Heart right ventricle (tissue), 16 donors: ENCODE results near the gene LSS. TPM values are rescaled to one million over a fixed set of nuclear protein-coding genes. Genes with fewer than 3 reads are reported as not detected.
"Not testable (repeated sequence)": the region's sequence is repeated elsewhere in the genome, so short reads cannot be mapped to it uniquely, and the experiment has no call there.

Experiments
- ATAC-seq, 8 donors: fragments of 200-7000 bp; cut with Tn5 transposase; one replicate each; pipeline ENCODE4 v1.9.1; 2020; ENCODE audit warnings: mild to moderate bottlenecking in 8 of 8, moderate library complexity in 8 of 8, moderate number of reproducible peaks in 1 of 8
- DNase-seq, 2 donors: peaks; one replicate each; pipeline ENCODE4 v3.0.0-alpha.2; 2020
- H3K27ac ChIP-seq, 10 donors: fragments of 200-600 bp; sonication (generic) in 2 of 10; one replicate each; pipeline versions ENCODE4 v1.5.0 to v1.8.0; 2020 to 2022; ENCODE audit warnings: mild to moderate bottlenecking in 3 of 10
- H3K27me3 ChIP-seq, 7 donors: fragments of 200-600 bp; one replicate each; pipeline ENCODE4 v1.8.0; 2021 to 2022; ENCODE audit warnings: mild to moderate bottlenecking in 2 of 7
- H3K36me3 ChIP-seq, 9 donors: fragments of 200-600 bp; sonication (generic) in 1 of 9; one replicate each; pipeline versions ENCODE4 v1.5.0 to v1.8.0; 2020 to 2022; ENCODE audit warnings: mild to moderate bottlenecking in 2 of 9
- H3K4me1 ChIP-seq, 9 donors: fragments of 200-600 bp; sonication (generic) in 1 of 9; one replicate each; pipeline versions ENCODE4 v1.5.0 to v1.8.0; 2020 to 2022; ENCODE audit warnings: mild to moderate bottlenecking in 4 of 9
- H3K4me3 ChIP-seq, 10 donors: fragments of 200-600 bp; sonication (generic) in 2 of 10; one replicate each; pipeline versions ENCODE4 v1.5.0 to v1.8.0; 2020 to 2022; ENCODE audit warnings: mild to moderate bottlenecking in 7 of 10, moderate library complexity in 2 of 10
- H3K9me3 ChIP-seq, 11 donors: fragments of 200-600 bp in 10 of 11; sonication (generic) in 2 of 11; one replicate each; pipeline versions ENCODE4 v1.5.0 to v1.8.0; 2013 to 2022; ENCODE audit warnings: mild to moderate bottlenecking in 2 of 11, control low read depth in 1 of 11, moderate library complexity in 1 of 11
- CTCF ChIP-seq, 9 donors: fragments of 200-600 bp; sonication (generic) in 2 of 9; IDR thresholded peaks; one replicate each; pipeline versions ENCODE4 v1.5.0 to v1.8.0; 2021 to 2022; ENCODE audit warnings: antibody characterized with exemption in 9 of 9, mild to moderate bottlenecking in 5 of 9, moderate library complexity in 1 of 9
- WGBS, 2 donors: extraction: QIAGEN DNeasy Blood & Tissue Kit; methylation state at CpG; one replicate each; pipeline ENCODE4 v1.1.7; 2013; ENCODE audit warnings: inconsistent platforms in 1 of 2; 5-methylcytosine and 5-hydroxymethylcytosine counted together
- intact Hi-C, 10 donors: fragments of 100-400 bp; cut with DNase I; formaldehyde crosslinking; loops; one replicate each; pipeline versions ENCODE4 v1.11.1 to v1.14.2; 2022
- polyA plus RNA-seq, 2 donors: library from polyadenylated mRNA; stranded (reverse); fragments of 200-250 nt; gene quantifications; one replicate each; pipeline ENCODE4 v1.2.3, GENCODE V29; 2013
- total RNA-seq, 10 donors: library from RNA; stranded (reverse); fragmentation: NEBNext Ultra II Directional in 3 of 10; extraction: Animal tissue kit (Norgen Biotek cat#: 25700) in 3 of 10; gene quantifications; one replicate each; pipeline versions ENCODE4 v1.2.1 to v1.2.4, GENCODE V29; 2021 to 2023
- donor health status: Arrhythmogenic right ventricular cardiomyopathy.
- donor health status: ischemic (EF 13 %, LVEDD 7.1; RV severe dilation, severe dysfunction).
- donor health status: healthy with polysubstance abuse.
- donor health status: DM: no; HTN: yes; CAD: no.
- donor health status: DM: no; HTN: no; CAD: no.
- donor health status: ischemic (EF 25% LVEDD 6.9; RV normal size, moderate dysfunction).
- donor health status: ischemic (EF 25% LVEDD 5.7; RV mildly dilated, moderate dysfunction).
- donor health status: healthy.
- donor health status: DM: yes; HTN: yes; CAD: no.
- donor health status: Ischemic cardiomyopathy.
- donor health status: ischemic (EF 35%, LVEDD 5.7; RV mildly dilated, moderate dysfunction).
- donor health status: nonischemic (EF 11% LVEDD 7.7; RV severe dilation, severe dysfunction).
- donor health status: DM: yes; HTN: yes; CAD: no.
- donor health status: PGD.
- donor health status: ischemic (EF 29% LVEDD 5.4; RV normal size, mild dysfunction).
- donor health status: nonischemic (EF 23%, LVEDD 6.1; RV moderate dilation, normal function).

LSS gene
- total and polyA plus RNA-seq, 12 donors, result 22.5 to 74.7 (median 40.7) TPM

GRCh38 chr21:46148106-46148505 lies 80.5 kb downstream of the LSS start:
- no peak for TF ChIP-seq CTCF (IDR thresholded peaks at IDR 0.05)
- Histone ChIP-seq H3K4me1 (peaks cover 0 to 16% (median 11%) of the 10 kb centered on the region in 9 donors), H3K27ac (no peak overlapping the region), H3K36me3 (no peaks in the 10 kb centered on the region), H3K27me3 (no peaks in the 10 kb centered on the region), H3K9me3 (no peaks in the 10 kb centered on the region), H3K4me3 (no peak overlapping the region)
- 91 to 94% methylated on average over 11 of the region's 11 CpGs for WGBS, 2 donors
- ATAC-seq, result no peak
- intact Hi-C loops, result loop anchor here in 4 of 10 donors (5.0 to 10.0 kb wide), 3 partner anchors 84 to 107 kb away; no protein-coding TSS in a partner anchor
- DNase-seq, result no peak

GRCh38 chr21:46147429-46147828 lies 81.1 kb downstream of the LSS start:
- 78 to 81% methylated on average over 12 of the region's 12 CpGs for WGBS, 2 donors
- peak in 8 of 9 donors; percentile 19 to 54 (median 50) for TF ChIP-seq CTCF (IDR thresholded peaks at IDR 0.05)
- intact Hi-C loops, result loop anchor here in 4 of 10 donors (5.0 to 10.0 kb wide), 3 partner anchors 85 to 107 kb away; no protein-coding TSS in a partner anchor
- not testable (repeated sequence) for H3K27ac ChIP-seq, H3K9me3 ChIP-seq, H3K4me3 ChIP-seq, H3K27me3 ChIP-seq, ATAC-seq, H3K36me3 ChIP-seq, H3K4me1 ChIP-seq, DNase-seq

- H3K4me1 ChIP-seq, result peaks cover 0 to 9% (median 5%) of the 10 kb centered on the region in 9 donors
- H3K9me3 ChIP-seq, result no peaks in the 10 kb centered on the region
- WGBS, 2 donors, result 80 to 85% methylated on average over 14 of the region's 14 CpGs
- ATAC-seq (no peak), DNase-seq (no peak)
- no peak overlapping the region for H3K27ac ChIP-seq
- H3K4me3 ChIP-seq, result no peak overlapping the region
- no peaks in the 10 kb centered on the region for H3K27me3 ChIP-seq
- no peak for TF ChIP-seq CTCF (IDR thresholded peaks at IDR 0.05)
- no peaks in the 10 kb centered on the region for H3K36me3 ChIP-seq
- intact Hi-C loops, result loop anchor here in 4 of 10 donors (5.0 to 10.0 kb wide), 3 partner anchors 85 to 108 kb away; no protein-coding TSS in a partner anchor
Measured at GRCh38 chr21:46146856-46147255, 81.7 kb downstream of the LSS start.

- Histone ChIP-seq H3K27ac (no peak overlapping the region), H3K9me3 (no peaks in the 10 kb centered on the region), H3K4me1 (peaks cover 0 to 9% (median 5%) of the 10 kb centered on the region in 9 donors), H3K27me3 (no peaks in the 10 kb centered on the region), H3K4me3 (no peak overlapping the region), H3K36me3 (no peaks in the 10 kb centered on the region)
- no peak for TF ChIP-seq CTCF (IDR thresholded peaks at IDR 0.05)
- intact Hi-C loops, result loop anchor here in 4 of 10 donors (5.0 to 10.0 kb wide), 3 partner anchors 86 to 109 kb away; no protein-coding TSS in a partner anchor
- ATAC-seq (no peak), DNase-seq (peak in 1 of 2 donors; percentile 11)
- WGBS, 2 donors, result 88 to 91% methylated on average over 37 to 60 of the region's 60 CpGs
Measured at GRCh38 chr21:46145840-46146691, 82.5 kb downstream of the LSS start.
